ENCODE data around the gene IL1RAPL2. TPM values are rescaled to one million over a fixed set of nuclear protein-coding genes. Genes with fewer than 3 reads are reported as not detected.

The IL1RAPL2 gene
- polyA plus RNA-seq, 1 of the 3 experiments (the other 2 are of a cell fraction), result 0.13 TPM

DNA sequence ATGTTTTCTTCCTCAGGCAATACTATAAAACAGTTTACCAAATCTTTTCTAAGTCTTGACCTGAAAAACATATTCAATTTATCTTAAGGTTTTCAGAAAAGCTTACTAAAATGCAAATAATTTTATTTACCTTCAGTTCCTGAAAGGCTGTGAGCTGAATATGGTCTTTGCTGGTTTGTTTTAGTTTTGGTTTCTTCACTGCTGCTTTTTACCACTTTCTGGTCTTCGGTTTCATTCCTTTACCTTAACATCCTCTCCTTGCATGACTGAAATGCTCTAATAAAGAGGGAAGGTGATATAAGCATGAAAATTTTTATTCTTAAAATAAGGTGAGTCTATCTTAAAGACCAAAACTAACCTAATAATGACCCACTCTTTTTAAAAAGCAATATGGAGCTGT lies 1159.2 kb downstream of the IL1RAPL2 start (continued):
- TF ChIP-seq FOSL2 (IDR thresholded peaks at IDR 0.05; ENCODE audit: borderline replicate concordance, low read depth), result no peak
- TF ChIP-seq RCOR1 (IDR thresholded peaks at IDR 0.05; ENCODE audit: low read length), result no peak
- TF ChIP-seq JUND (IDR thresholded peaks at IDR 0.05), result no peak
- no peak for TF ChIP-seq SIN3A (IDR thresholded peaks at IDR 0.05; ENCODE audit: borderline replicate concordance, low read depth, low read length)
- TF ChIP-seq GABPA (IDR thresholded peaks at IDR 0.05; ENCODE audit: low read depth), result no peak

DNA sequence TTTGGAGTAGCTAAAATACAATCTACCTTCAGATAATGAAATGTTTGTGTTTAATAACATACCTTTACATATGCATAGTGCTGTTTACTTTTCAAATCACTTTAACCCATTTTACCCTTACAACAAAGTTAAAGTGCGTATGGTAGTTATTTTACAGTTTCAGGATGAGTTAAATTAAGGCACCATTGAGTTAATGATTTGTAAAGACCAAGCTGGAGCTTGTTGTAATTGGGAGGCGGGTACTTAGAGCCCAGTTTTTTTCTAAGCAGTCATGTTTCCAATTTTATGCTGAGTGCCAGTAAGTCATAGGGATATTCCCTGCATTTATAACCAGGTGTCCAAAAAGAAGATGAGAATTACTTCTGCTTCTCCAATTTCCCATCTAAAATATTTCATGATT lies 1172.2 kb downstream of the IL1RAPL2 start:
- DNase-seq, result no peak
- Histone ChIP-seq H3F3A (replicated peaks; ENCODE audit: insufficient read depth) (no peaks in the 10 kb centered on the region), H3K9me2 (no peaks in the 10 kb centered on the region), H3K4me1 (ENCODE audit: control insufficient read depth in 1 of 2, insufficient read depth in 2 of 2, low read depth in 1 of 2, low read length in 1 of 2) (no peaks in the 10 kb centered on the region), H3K79me2 (ENCODE audit: insufficient read depth) (no peaks in the 10 kb centered on the region), H3K4me3 (ENCODE audit: low read depth in 2 of 2, low read length in 1 of 2) (no peak overlapping the region), H3K27me3 (ENCODE audit: insufficient read depth) (no peaks in the 10 kb centered on the region), H3K36me3 (replicated peaks in 1 of 2; ENCODE audit: control insufficient read depth in 1 of 2, insufficient read depth in 2 of 2, low read length in 1 of 2) (no peaks in the 10 kb centered on the region), H3K27ac (ENCODE audit: low read depth in 2 of 2, low read length in 1 of 2) (no peak overlapping the region), H3K9me3 (no peaks in the 10 kb centered on the region), H2AFZ (ENCODE audit: low read depth) (no peak overlapping the region), H3K4me2 (no peak overlapping the region), H4K20me1 (ENCODE audit: insufficient read depth) (no peaks in the 10 kb centered on the region), H3K9ac (no peak overlapping the region)
- 7% methylated on average over 2 of the region's 2 CpGs for WGBS (ENCODE audit: low lambda C conversion rate)
- ChIA-PET CTCF (no interaction called here), POLR2A (no interaction called here)
- TF ChIP-seq ELF1 (IDR thresholded peaks at IDR 0.05), result no peak
- TF ChIP-seq, protein P1, sequence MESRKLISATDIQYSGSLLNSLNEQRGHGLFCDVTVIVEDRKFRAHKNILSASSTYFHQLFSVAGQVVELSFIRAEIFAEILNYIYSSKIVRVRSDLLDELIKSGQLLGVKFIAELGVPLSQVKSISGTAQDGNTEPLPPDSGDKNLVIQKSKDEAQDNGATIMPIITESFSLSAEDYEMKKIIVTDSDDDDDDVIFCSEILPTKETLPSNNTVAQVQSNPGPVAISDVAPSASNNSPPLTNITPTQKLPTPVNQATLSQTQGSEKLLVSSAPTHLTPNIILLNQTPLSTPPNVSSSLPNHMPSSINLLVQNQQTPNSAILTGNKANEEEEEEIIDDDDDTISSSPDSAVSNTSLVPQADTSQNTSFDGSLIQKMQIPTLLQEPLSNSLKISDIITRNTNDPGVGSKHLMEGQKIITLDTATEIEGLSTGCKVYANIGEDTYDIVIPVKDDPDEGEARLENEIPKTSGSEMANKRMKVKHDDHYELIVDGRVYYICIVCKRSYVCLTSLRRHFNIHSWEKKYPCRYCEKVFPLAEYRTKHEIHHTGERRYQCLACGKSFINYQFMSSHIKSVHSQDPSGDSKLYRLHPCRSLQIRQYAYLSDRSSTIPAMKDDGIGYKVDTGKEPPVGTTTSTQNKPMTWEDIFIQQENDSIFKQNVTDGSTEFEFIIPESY (IDR thresholded peaks at IDR 0.05; ENCODE audit: borderline replicate concordance, low read depth), result no peak
- TF ChIP-seq TAF1 (IDR thresholded peaks at IDR 0.05; ENCODE audit: borderline replicate concordance, low read depth, low read length), result no peak
- TF ChIP-seq, protein P2, sequence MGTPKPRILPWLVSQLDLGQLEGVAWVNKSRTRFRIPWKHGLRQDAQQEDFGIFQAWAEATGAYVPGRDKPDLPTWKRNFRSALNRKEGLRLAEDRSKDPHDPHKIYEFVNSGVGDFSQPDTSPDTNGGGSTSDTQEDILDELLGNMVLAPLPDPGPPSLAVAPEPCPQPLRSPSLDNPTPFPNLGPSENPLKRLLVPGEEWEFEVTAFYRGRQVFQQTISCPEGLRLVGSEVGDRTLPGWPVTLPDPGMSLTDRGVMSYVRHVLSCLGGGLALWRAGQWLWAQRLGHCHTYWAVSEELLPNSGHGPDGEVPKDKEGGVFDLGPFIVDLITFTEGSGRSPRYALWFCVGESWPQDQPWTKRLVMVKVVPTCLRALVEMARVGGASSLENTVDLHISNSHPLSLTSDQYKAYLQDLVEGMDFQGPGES (IDR thresholded peaks at IDR 0.05; ENCODE audit: low read depth, low read length), result no peak
- no peak for TF ChIP-seq MEF2A (IDR thresholded peaks at IDR 0.05; ENCODE audit: borderline replicate concordance, low read depth)
- TF ChIP-seq, protein P3, sequence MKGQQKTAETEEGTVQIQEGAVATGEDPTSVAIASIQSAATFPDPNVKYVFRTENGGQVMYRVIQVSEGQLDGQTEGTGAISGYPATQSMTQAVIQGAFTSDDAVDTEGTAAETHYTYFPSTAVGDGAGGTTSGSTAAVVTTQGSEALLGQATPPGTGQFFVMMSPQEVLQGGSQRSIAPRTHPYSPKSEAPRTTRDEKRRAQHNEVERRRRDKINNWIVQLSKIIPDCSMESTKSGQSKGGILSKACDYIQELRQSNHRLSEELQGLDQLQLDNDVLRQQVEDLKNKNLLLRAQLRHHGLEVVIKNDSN (IDR thresholded peaks at IDR 0.05; ENCODE audit: borderline replicate concordance, low read depth), result no peak
- no peak for TF ChIP-seq POLR2AphosphoS5 (IDR thresholded peaks at IDR 0.05; ENCODE audit: low read depth, low read length)

DNA sequence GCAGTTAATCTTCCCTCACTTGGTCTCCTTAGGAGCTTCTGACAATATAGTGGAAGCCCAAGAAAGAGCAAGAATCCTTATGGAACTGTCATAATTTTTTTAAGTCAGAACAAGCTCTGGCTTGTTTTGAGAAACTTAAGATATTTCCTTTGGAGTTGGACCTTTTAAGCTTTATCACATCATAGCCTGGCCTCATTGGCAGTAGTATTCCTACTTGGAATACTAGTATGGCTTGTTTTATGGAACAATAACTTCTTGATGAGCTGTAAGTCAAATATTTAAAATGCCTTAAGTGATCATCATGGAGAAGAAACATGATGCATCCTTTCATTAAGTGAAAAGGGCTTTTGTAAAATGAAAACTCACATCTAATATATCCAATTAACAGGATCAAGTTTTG lies 1178.3 kb downstream of the IL1RAPL2 start:
- no peak overlapping the region for H3K4me2 ChIP-seq
- ChIA-PET CTCF (no interaction called here), POLR2A (no interaction called here)
- H3K27ac ChIP-seq (ENCODE audit: low read depth in 2 of 2, low read length in 1 of 2), result no peak overlapping the region
- H3K36me3 ChIP-seq (replicated peaks in 1 of 2; ENCODE audit: control insufficient read depth in 1 of 2, insufficient read depth in 2 of 2, low read length in 1 of 2), result no peaks in the 10 kb centered on the region
- H3K9me3 ChIP-seq, result no peaks in the 10 kb centered on the region
- H3K9me2 ChIP-seq, result no peaks in the 10 kb centered on the region
- no peak for DNase-seq
- no peak overlapping the region for H2AFZ ChIP-seq (ENCODE audit: low read depth)
- H3K9ac ChIP-seq, result no peak overlapping the region
- no peaks in the 10 kb centered on the region for H3K79me2 ChIP-seq (ENCODE audit: insufficient read depth)
- no peaks in the 10 kb centered on the region for H3F3A ChIP-seq (replicated peaks; ENCODE audit: insufficient read depth)
- H3K27me3 ChIP-seq (ENCODE audit: insufficient read depth), result no peaks in the 10 kb centered on the region
- TF ChIP-seq GABPA (IDR thresholded peaks at IDR 0.05; ENCODE audit: low read depth) (no peak), FOXJ3 (CRISPR knock-in tag; IDR thresholded peaks at IDR 0.05) (no peak), RFX5 (IDR thresholded peaks at IDR 0.05; ENCODE audit: low read length) (no peak), FOXM1 (IDR thresholded peaks at IDR 0.05; ENCODE audit: low read depth) (no peak), TEAD4 (IDR thresholded peaks at IDR 0.05; ENCODE audit: borderline replicate concordance, insufficient read depth) (no peak), MEF2A (IDR thresholded peaks at IDR 0.05; ENCODE audit: borderline replicate concordance, low read depth) (no peak), YY1 (IDR thresholded peaks at IDR 0.05; ENCODE audit: low read depth) (no peak), FOSL2 (IDR thresholded peaks at IDR 0.05; ENCODE audit: borderline replicate concordance, low read depth) (no peak), TAF1 (IDR thresholded peaks at IDR 0.05; ENCODE audit: borderline replicate concordance, low read depth, low read length) (no peak), SIN3A (IDR thresholded peaks at IDR 0.05; ENCODE audit: borderline replicate concordance, low read depth, low read length) (no peak), JUND (IDR thresholded peaks at IDR 0.05) (no peak), EZH2phosphoT487 (IDR thresholded peaks at IDR 0.05; ENCODE audit: borderline replicate concordance, low read depth) (no peak)
- TF ChIP-seq, protein P4, sequence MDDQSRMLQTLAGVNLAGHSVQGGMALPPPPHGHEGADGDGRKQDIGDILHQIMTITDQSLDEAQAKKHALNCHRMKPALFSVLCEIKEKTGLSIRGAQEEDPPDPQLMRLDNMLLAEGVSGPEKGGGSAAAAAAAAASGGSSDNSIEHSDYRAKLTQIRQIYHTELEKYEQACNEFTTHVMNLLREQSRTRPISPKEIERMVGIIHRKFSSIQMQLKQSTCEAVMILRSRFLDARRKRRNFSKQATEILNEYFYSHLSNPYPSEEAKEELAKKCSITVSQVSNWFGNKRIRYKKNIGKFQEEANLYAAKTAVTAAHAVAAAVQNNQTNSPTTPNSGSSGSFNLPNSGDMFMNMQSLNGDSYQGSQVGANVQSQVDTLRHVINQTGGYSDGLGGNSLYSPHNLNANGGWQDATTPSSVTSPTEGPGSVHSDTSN (IDR thresholded peaks at IDR 0.05), result no peak
- no peaks in the 10 kb centered on the region for H3K4me1 ChIP-seq (ENCODE audit: control insufficient read depth in 1 of 2, insufficient read depth in 2 of 2, low read depth in 1 of 2, low read length in 1 of 2)
- no peaks in the 10 kb centered on the region for H4K20me1 ChIP-seq (ENCODE audit: insufficient read depth)
- H3K4me3 ChIP-seq (ENCODE audit: low read depth in 2 of 2, low read length in 1 of 2), result no peak overlapping the region

Data from SK-N-SH (cell line).